NCI-H1105 treated with DMSO at 0.1 percent for 48 hours (cell line): ENCODE measurements around the gene SAMD10.

Experiments
- DNase-seq: peaks from one replicate; lab custom pipeline; 2025; lab: John Stamatoyannopoulos, UW

Gene SAMD10

GRCh38 chr20:63955827-63956663, 23.4 kb downstream of the SAMD10 start, which contains the start of gene UCKL1:
TSS of gene UCKL1 (minus strand) at chr20:63956416. CDS start at chr20:63956372, 44 bp downstream.
- DNase-seq, result peak; percentile 82

GRCh38 chr20:63955281-63955826, 24.1 kb downstream of the SAMD10 start:
- no peak for DNase-seq

GRCh38 chr20:63953764-63954429, 25.5 kb downstream of the SAMD10 start:
- DNase-seq, result no peak

DNA sequence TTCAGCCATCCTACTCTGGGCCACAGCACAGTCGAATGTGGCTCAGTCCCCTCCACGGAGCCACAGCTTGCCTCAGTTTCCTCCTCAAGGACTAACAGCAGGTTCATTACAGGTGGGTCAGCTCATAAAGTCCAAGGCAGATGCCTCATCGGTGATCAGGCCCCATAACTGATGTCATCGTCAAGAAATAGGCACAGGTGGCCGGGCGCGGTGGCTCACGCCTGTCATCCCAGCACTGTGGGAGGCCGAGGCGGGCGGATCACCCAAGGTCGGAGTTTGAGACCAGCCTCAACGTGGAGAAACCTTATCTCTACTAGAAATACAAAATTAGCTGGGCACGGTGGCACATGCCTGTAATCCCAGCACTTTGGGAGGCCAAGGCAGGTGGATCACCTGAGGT, 26.7 kb downstream of the SAMD10 start:
- no peak for DNase-seq

DNA sequence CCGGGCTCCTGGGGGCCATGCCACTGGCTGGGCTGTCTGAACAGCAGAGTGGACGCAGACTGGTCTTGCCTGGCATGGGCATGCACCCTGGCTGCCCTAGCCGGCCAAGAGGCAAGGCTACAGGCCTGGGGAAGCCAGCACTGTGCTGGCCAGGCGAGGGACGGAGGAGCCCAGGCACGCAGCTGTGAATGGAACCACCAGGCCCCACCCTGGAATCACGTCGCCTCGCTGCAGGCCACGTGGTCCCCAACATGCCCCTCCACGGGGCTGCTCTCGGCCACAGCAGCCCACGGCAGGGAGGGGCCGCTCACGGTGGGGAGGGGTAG, 27.3 kb downstream of the SAMD10 start:
- DNase-seq, result no peak

GRCh38 chr20:63951398-63952209, 27.8 kb downstream of the SAMD10 start:
- DNase-seq, result no peak

DNA sequence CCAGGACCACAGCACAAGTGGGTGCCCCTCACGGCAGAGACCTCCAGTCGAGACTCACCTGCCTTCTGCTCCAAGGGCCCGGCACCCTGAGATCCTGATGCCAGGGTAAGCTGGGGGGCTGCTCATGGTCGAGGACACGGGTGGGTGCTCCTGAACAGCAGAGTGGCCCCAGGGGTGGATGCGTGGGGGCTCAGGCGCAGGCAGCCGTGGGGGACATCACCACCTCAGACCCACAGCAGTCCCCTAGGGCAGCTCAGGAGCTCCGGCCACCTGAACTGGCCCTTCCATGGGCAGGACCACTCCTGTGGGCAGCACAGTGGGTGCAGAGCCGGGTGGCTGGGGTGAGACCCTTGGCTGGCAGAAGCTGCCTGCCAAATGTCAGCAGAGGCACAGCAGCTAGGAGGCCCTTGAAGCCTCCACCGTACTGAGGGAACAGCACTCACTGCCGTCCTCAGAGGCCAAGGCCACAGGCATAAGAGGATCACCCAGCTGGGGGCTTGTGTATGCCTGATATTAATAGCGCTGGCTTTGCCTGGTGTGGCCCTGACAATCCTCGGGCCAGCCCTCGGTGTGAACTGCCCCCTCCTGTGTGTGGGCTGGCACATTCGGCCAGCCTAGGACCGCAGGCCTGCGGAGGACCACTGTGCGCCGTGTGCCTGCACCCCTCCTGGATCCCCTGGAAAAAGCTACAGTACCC, 28.6 kb downstream of the SAMD10 start:
- DNase-seq, result no peak

DNA sequence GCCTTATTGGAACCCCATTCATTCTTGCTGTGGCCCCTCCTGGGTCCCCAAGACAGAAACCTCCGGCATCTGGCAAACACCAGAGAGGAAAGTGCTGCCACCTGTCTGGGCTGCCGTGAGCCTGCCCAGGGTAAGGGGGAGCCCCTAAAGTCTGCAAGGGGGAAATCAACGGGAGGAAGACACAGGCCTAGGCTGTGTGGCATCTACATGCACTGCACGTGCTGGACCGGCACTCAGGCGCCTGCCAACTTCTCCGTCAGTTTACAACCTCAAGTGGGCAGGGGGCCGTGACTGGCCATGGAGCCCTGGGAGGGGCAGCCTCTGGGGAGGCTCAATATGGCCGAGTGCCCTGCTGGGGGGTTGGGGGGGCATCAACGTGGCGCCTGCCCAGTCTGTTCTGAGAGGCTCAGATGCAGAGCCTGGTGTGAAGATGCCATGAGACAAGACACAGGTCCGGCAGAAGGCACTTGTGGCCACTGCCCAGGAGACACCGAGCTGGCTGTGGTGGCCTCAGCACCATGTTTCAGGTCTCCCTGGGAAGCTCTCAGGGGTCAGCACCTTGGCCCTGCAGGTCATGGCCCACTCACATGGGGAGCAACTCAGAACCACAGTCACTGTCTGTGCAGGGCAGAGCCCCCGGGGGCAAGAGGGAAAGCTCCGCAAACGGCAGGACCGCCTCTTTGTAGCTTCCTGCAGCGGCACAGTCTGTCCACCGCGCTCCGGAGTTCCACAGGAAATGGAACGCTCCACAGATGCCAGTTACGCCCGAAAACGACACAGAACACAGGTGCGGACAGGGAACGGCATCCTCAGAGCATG, 31.6 kb downstream of the SAMD10 start:
- no peak for DNase-seq

GRCh38 chr20:63946986-63947637, 32.3 kb downstream of the SAMD10 start:
- DNase-seq, result no peak

DNA sequence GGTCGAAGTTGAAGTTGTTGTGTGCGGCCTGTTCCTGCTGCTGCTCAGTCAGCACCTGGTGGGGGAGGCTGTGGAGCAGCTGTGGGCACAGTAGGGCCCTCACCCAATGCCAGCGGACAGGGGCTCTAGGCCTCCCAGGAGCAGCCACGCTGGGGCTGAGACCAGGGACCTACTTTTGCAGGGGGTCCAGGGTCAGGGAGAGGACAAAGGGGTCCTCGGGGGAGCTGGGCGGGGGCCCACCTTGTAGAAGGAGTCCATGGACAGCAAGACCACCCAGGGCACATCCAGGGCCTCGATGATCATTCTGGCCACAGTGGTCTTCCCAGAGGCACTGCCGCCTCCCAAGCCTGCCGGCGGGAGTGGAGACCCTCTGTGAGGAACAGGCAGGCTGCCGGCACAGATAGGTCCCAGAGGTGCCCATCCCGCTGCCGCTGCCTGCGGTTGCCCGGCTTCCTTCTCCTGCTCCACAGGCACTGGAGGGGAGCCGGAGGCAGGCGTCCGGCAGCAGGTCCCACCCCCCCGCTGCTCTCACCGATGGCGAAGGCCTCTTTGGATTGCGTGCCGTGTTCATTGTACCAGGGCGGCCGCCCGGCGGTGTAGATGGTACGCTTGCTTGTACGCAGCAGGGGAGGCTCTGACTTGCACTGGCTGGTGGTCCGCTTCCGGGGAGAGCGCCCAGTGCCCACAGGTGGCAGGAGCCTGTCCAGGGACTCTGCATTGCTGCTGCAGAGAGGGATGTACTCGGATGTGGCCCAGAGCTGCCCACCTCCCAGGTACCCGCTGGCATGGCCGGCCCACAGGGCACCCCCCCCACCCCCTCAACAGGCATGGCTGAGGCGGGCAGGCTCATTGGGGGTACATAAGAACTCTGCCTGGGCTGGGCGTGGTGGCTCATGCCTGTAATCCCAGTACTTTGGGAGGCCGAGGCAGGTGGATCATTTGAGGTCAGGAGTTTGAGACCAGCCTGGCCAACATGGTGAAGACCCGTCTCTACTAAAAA, 33.2 kb downstream of the SAMD10 start:
- DNase-seq, result no peak

- DNase-seq, result no peak
Observed at GRCh38 chr20:63945031-63945658, 34.3 kb downstream of the SAMD10 start.

- DNase-seq, result no peak
Observed at GRCh38 chr20:63944078-63944941, 35.1 kb downstream of the SAMD10 start.

- no peak for DNase-seq
Observed at GRCh38 chr20:63943808-63944077, 35.7 kb downstream of the SAMD10 start.

- DNase-seq, result no peak
Observed at GRCh38 chr20:63942969-63943807, 36.3 kb downstream of the SAMD10 start.

DNA sequence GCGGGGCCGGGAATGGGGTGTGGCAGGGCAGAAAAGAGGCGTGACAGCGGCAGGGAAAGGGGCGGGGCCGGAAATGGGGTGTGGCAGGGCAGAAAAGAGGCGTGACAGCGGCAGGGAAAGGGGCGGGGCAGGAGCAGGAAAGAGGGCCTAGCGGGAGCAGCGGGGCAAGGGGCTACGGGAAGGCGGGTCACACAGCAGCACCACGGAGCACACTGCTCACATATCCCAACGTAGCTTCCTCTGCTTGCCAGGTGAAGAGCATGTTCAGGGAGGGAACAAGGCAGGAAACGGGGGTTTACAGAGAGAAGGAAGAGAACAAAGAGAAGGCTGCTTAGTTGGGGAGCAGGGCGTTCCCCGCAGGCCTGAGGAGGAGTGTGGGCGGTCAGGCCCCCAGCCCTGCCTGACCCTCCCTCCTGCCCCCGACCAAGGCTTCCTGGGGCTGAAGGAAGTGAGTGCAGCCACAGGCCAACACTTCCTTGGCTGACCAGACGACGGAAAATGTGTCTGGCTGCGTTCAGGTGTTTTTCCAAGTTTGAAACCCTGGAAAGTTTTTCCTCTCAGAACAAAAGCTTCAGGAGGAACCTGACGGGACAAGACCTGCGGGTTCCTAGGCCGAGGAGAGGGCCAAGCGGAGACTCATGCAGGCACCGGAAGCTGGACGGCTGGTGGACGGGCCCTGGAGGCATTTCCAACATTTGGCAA, 37.0 kb downstream of the SAMD10 start:
- DNase-seq, result no peak
